ENCODE measurements around the gene MPPE1. TPM values are rescaled to one million over a fixed set of nuclear protein-coding genes. Genes with fewer than 3 reads are reported as not detected.

Gene MPPE1
- total RNA-seq, 1 experiment from 2014 or later = 15.7 TPM

GRCh38 chr18:11866764-11867163 is 41.4 kb downstream of the MPPE1 start:
- H3K4me3 Mint-ChIP-seq (ENCODE audit: unreplicated experiment) = no peak overlapping the region
- H3K4me1 Mint-ChIP-seq (ENCODE audit: insufficient read depth, unreplicated experiment) = peaks cover 3% of the 10 kb centered on the region
- no peak overlapping the region for H3K27ac Mint-ChIP-seq (ENCODE audit: low read depth, unreplicated experiment)
- ChIA-PET POLR2A (interaction anchor here (1.2 kb wide), 1 partner anchor 16 kb away, joined by 4 read pairs; no protein-coding TSS in a partner anchor), CTCF (no interaction called here)
- DNase-seq (ENCODE audit: unreplicated experiment) = no peak
- no peak for TF ChIP-seq CTCF (IDR thresholded peaks at IDR 0.05; ENCODE audit: unreplicated experiment)
- BruUV-seq (replicated peaks) = no TSS peak
- H3K9me3 Mint-ChIP-seq (ENCODE audit: unreplicated experiment) = no peaks in the 10 kb centered on the region
- H3K27me3 Mint-ChIP-seq (ENCODE audit: insufficient read depth, unreplicated experiment) = no peaks in the 10 kb centered on the region
- intact Hi-C loops (cut with micrococcal nuclease) = no loop called here
- no peaks in the 10 kb centered on the region for H3K36me3 Mint-ChIP-seq (ENCODE audit: insufficient read depth, unreplicated experiment)

GRCh38 chr18:11866329-11866728 is 41.8 kb downstream of the MPPE1 start:
- peaks cover 7% of the 10 kb centered on the region for H3K4me1 Mint-ChIP-seq (ENCODE audit: insufficient read depth, unreplicated experiment)
- ChIA-PET CTCF (no interaction called here), POLR2A (interaction anchor here (1.2 kb wide), 1 partner anchor 16 kb away, joined by 4 read pairs; no protein-coding TSS in a partner anchor)
- intact Hi-C loops (cut with micrococcal nuclease) = no loop called here
- no peak overlapping the region for H3K27ac Mint-ChIP-seq (ENCODE audit: low read depth, unreplicated experiment)
- H3K4me3 Mint-ChIP-seq (ENCODE audit: unreplicated experiment) = no peak overlapping the region
- no peak for DNase-seq (ENCODE audit: unreplicated experiment)
- no peaks in the 10 kb centered on the region for H3K9me3 Mint-ChIP-seq (ENCODE audit: unreplicated experiment)
- no TSS peak for BruUV-seq (replicated peaks)
- H3K27me3 Mint-ChIP-seq (ENCODE audit: insufficient read depth, unreplicated experiment) = no peaks in the 10 kb centered on the region
- H3K36me3 Mint-ChIP-seq (ENCODE audit: insufficient read depth, unreplicated experiment) = no peaks in the 10 kb centered on the region
- TF ChIP-seq CTCF (IDR thresholded peaks at IDR 0.05; ENCODE audit: unreplicated experiment) = no peak

- no peak for DNase-seq (ENCODE audit: unreplicated experiment)
- Mint-ChIP-seq H3K9me3 (ENCODE audit: unreplicated experiment) (no peaks in the 10 kb centered on the region), H3K27ac (ENCODE audit: low read depth, unreplicated experiment) (no peak overlapping the region), H3K36me3 (ENCODE audit: insufficient read depth, unreplicated experiment) (no peaks in the 10 kb centered on the region), H3K27me3 (ENCODE audit: insufficient read depth, unreplicated experiment) (no peaks in the 10 kb centered on the region), H3K4me1 (ENCODE audit: insufficient read depth, unreplicated experiment) (peaks cover 17% of the 10 kb centered on the region), H3K4me3 (ENCODE audit: unreplicated experiment) (no peak overlapping the region)
- intact Hi-C loops (cut with micrococcal nuclease) = no loop called here
- ChIA-PET CTCF (interaction anchor here (1.1 to 1.9 kb wide), 3 partner anchors 130 to 174 kb away, joined by 4 to 7 read pairs (median 5); no protein-coding TSS in a partner anchor), POLR2A (interaction anchor here (1.7 kb wide), 1 partner anchor 15 kb away, joined by 4 read pairs; no protein-coding TSS in a partner anchor)
- TF ChIP-seq CTCF (IDR thresholded peaks at IDR 0.05; ENCODE audit: unreplicated experiment) = no peak
- BruUV-seq (replicated peaks) = no TSS peak
Measured at GRCh38 chr18:11865071-11865470, 43.0 kb downstream of the MPPE1 start.

GRCh38 chr18:11864471-11864870 is 43.6 kb downstream of the MPPE1 start:
- Mint-ChIP-seq H3K36me3 (ENCODE audit: insufficient read depth, unreplicated experiment) (no peaks in the 10 kb centered on the region), H3K27ac (ENCODE audit: low read depth, unreplicated experiment) (no peak overlapping the region), H3K4me3 (ENCODE audit: unreplicated experiment) (no peak overlapping the region), H3K4me1 (ENCODE audit: insufficient read depth, unreplicated experiment) (peaks cover 23% of the 10 kb centered on the region), H3K27me3 (ENCODE audit: insufficient read depth, unreplicated experiment) (no peaks in the 10 kb centered on the region), H3K9me3 (ENCODE audit: unreplicated experiment) (no peaks in the 10 kb centered on the region)
- no peak for TF ChIP-seq CTCF (IDR thresholded peaks at IDR 0.05; ENCODE audit: unreplicated experiment)
- DNase-seq (ENCODE audit: unreplicated experiment) = no peak
- CTCF ChIA-PET = interaction anchor here (0.6 to 1.9 kb wide), 3 partner anchors 23 to 175 kb away, joined by 5 to 7 read pairs (median 5); no protein-coding TSS in a partner anchor
- POLR2A ChIA-PET = interaction anchor here (1.7 kb wide), 1 partner anchor 14 kb away, joined by 4 read pairs; no protein-coding TSS in a partner anchor
- no TSS peak for BruUV-seq (replicated peaks)
- intact Hi-C loops (cut with micrococcal nuclease) = no loop called here

Measured in MCF 10A (cell line).